HG02981 (cell line): ENCODE results near the gene ITPKB.

Experiments used
- ATAC-seq: cut with Tn5 transposase; IDR thresholded peaks from one replicate; pipeline ENCODE4 v1.9.1; 2021; ENCODE audit warnings: mild to moderate bottlenecking, moderate library complexity; ENCODE audit not compliant: unreplicated experiment

ITPKB gene

GRCh38 chr1:226708342-226708780 is 30.7 kb downstream of the ITPKB start:
- no peak for ATAC-seq

GRCh38 chr1:226706684-226707083 is 32.4 kb downstream of the ITPKB start:
- ATAC-seq: no peak

- no peak for ATAC-seq
Measured at GRCh38 chr1:226704169-226704937, 34.7 kb downstream of the ITPKB start.

- peak; percentile 78 for ATAC-seq
Measured at GRCh38 chr1:226702957-226703831, 35.9 kb downstream of the ITPKB start.

GRCh38 chr1:226702318-226702956 is 36.6 kb downstream of the ITPKB start:
- ATAC-seq: no peak

- no peak for ATAC-seq
Measured at GRCh38 chr1:226700861-226701260, 38.2 kb downstream of the ITPKB start.

GRCh38 chr1:226699166-226699565 is 39.9 kb downstream of the ITPKB start:
- ATAC-seq: no peak

- ATAC-seq: no peak
Measured at GRCh38 chr1:226698659-226699058, 40.4 kb downstream of the ITPKB start.

- peak; percentile 20 for ATAC-seq
Measured at GRCh38 chr1:226697929-226698544, 41.0 kb downstream of the ITPKB start.

- peak; percentile 37 for ATAC-seq
Measured at GRCh38 chr1:226697151-226697928, 41.7 kb downstream of the ITPKB start.

- ATAC-seq: no peak
Measured at GRCh38 chr1:226696547-226696946, 42.5 kb downstream of the ITPKB start.

- ATAC-seq: no peak
Measured at GRCh38 chr1:226695335-226695900, 43.7 kb downstream of the ITPKB start.

- no peak for ATAC-seq
Measured at GRCh38 chr1:226692823-226693222, 46.3 kb downstream of the ITPKB start.

GRCh38 chr1:226692051-226692792 is 46.9 kb downstream of the ITPKB start:
- ATAC-seq: no peak

- ATAC-seq: no peak
Measured at GRCh38 chr1:226691247-226691646, 47.8 kb downstream of the ITPKB start.

GRCh38 chr1:226690460-226690982 is 48.6 kb downstream of the ITPKB start:
- ATAC-seq: no peak

- ATAC-seq: no peak
Measured at GRCh38 chr1:226688808-226689207, 50.3 kb downstream of the ITPKB start.

GRCh38 chr1:226688056-226688748 is 50.9 kb downstream of the ITPKB start:
- no peak for ATAC-seq
